ENCODE data around the gene CYB5RL. TPM values are rescaled to one million over a fixed set of nuclear protein-coding genes. Genes with fewer than 3 reads are reported as not detected.
A peak's percentile ranks its signal among the peaks of the same experiment; 100 is the strongest.
"Not testable (repeated sequence)": the region's sequence is repeated elsewhere in the genome, so short reads cannot be mapped to it uniquely, and the experiment has no call there.

Gene CYB5RL
- total RNA-seq, 3 donors from 2014 or later (not counting 1 experiment from before 2014, with no cell fraction given), result 5.6 to 6.7 (median 6.2) TPM

DNA sequence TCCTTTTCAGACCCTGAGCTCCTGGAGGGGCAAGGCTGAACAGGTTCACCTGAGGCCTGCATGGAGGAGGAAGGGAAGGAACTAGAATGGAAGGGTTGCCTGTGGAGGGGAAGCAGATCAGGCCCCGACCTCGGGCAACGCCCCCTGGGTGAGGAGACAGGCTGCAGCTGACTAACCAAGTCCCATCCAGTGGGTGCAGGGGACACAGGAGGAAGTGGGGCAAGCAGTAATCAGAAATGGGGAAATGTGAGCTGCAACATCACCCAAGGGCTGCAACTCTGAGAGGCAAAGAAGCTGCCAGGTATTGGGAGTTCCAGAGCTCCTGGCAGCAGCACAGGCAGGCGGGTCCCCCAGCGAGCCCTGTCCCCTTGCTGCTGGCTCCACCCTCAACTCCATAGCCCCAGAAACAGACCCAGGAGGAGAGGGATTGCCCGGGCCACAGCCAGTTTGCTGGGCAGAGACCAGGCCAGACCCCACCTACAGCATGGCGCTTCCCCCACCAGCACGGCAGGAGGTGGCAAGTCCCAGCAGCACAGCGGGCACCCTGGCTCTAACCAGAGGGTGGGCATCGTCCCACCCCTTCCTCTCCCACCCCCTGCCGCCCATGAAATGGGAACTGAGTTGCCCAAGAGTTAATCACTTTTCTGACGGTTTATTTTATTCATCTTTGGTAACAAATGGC lies 38.7 kb upstream of the CYB5RL start:
- H3K4me3 Mint-ChIP-seq, result no peak overlapping the region
- ATAC-seq (peak in 1 of 3 donors; percentile 38), DNase-seq (no peak)
- peaks cover 14% of the 10 kb centered on the region for H3K36me3 Mint-ChIP-seq
- H3K4me1 ChIP-seq (ENCODE audit: control insufficient read depth, insufficient read depth, low read length), result no peaks in the 10 kb centered on the region
- H3K27ac Mint-ChIP-seq, result no peak overlapping the region
- H3K36me3 ChIP-seq (ENCODE audit: control insufficient read depth, insufficient read depth, low read length), result peaks cover 53% of the 10 kb centered on the region
- WGBS (ENCODE audit: insufficient coverage), result 77% methylated on average over 12 of the region's 12 CpGs
- H3K27ac ChIP-seq (ENCODE audit: low read length), result no peak overlapping the region
- no peaks in the 10 kb centered on the region for H3K27me3 Mint-ChIP-seq (ENCODE audit: low read depth in 2 of 2)
- H3K4me3 ChIP-seq (ENCODE audit: low read length), result no peak overlapping the region
- TF ChIP-seq, protein P1, sequence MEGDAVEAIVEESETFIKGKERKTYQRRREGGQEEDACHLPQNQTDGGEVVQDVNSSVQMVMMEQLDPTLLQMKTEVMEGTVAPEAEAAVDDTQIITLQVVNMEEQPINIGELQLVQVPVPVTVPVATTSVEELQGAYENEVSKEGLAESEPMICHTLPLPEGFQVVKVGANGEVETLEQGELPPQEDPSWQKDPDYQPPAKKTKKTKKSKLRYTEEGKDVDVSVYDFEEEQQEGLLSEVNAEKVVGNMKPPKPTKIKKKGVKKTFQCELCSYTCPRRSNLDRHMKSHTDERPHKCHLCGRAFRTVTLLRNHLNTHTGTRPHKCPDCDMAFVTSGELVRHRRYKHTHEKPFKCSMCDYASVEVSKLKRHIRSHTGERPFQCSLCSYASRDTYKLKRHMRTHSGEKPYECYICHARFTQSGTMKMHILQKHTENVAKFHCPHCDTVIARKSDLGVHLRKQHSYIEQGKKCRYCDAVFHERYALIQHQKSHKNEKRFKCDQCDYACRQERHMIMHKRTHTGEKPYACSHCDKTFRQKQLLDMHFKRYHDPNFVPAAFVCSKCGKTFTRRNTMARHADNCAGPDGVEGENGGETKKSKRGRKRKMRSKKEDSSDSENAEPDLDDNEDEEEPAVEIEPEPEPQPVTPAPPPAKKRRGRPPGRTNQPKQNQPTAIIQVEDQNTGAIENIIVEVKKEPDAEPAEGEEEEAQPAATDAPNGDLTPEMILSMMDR (IDR thresholded peaks at IDR 0.05), result no peak
- no peaks in the 10 kb centered on the region for H3K9me3 Mint-ChIP-seq
- peaks cover 4 to 6% of the 10 kb centered on the region in 2 donors for H3K4me1 Mint-ChIP-seq
- H3K9me3 ChIP-seq (ENCODE audit: control insufficient read depth, insufficient read depth, low read length), result no peaks in the 10 kb centered on the region
- no peaks in the 10 kb centered on the region for H3K27me3 ChIP-seq (ENCODE audit: control insufficient read depth, insufficient read depth, low read length)
- intact Hi-C loops (cut with micrococcal nuclease), result no loop called here

DNA sequence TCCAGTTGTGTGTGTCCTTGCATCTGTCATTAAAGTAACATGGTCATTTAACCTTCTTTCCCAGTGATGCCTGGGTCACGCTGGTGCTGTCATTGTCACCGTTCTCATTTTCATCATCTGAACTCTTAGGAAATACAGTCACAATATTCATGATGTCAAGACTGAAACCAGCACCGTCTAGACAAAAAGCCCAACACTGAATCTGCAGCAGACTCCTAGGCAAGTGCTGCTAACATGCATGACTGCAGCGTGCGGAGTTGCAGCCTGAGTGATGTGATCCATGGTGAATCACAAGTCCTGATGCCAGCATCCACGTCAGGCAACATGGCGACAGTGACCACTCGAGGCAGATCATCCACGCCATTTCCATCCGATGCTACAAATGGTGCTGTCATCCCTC lies 37.8 kb upstream of the CYB5RL start:
- H3K27ac Mint-ChIP-seq, result no peak overlapping the region

DNA sequence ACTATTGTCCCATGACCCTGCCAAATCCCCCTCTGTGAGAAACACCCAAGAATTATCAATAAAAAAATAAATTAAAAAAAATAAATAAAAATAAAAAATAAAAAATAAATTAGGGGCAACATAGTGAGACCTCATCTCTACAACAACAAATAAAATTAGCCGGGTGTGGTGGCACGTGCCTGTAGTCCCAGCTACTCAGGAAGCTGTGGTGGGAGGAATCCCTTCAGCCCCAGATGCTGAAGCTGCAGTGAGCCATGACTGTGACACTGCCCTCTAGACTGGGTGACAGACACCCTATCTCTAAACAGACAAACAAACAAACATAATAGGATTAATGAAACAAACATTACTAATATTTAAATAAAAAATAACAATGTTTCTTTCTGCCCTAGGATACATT lies 34.5 kb upstream of the CYB5RL start:
- Histone ChIP-seq H3K4me3 (ENCODE audit: low read length) (no peak overlapping the region), H3K27ac (ENCODE audit: low read length) (no peak overlapping the region), H3K27me3 (ENCODE audit: control insufficient read depth, insufficient read depth, low read length) (no peaks in the 10 kb centered on the region), H3K36me3 (ENCODE audit: control insufficient read depth, insufficient read depth, low read length) (peaks cover 29% of the 10 kb centered on the region), H3K9me3 (ENCODE audit: control insufficient read depth, insufficient read depth, low read length) (no peaks in the 10 kb centered on the region), H3K4me1 (ENCODE audit: control insufficient read depth, insufficient read depth, low read length) (peaks cover 9% of the 10 kb centered on the region)
- H3K4me1 Mint-ChIP-seq, result peaks cover 20 to 29% of the 10 kb centered on the region in 2 donors
- DNase-seq (no peak), ATAC-seq (no peak)
- no peaks in the 10 kb centered on the region for H3K9me3 Mint-ChIP-seq
- H3K27me3 Mint-ChIP-seq (ENCODE audit: low read depth in 2 of 2), result no peaks in the 10 kb centered on the region
- intact Hi-C loops (cut with micrococcal nuclease), result no loop called here
- no peak overlapping the region for H3K4me3 Mint-ChIP-seq
- no CpG with 5 or more reads among the region's 2 CpGs for WGBS (ENCODE audit: insufficient coverage)
- TF ChIP-seq, protein P1 (IDR thresholded peaks at IDR 0.05), result no peak
- H3K36me3 Mint-ChIP-seq, result peaks cover 14% of the 10 kb centered on the region
- H3K27ac Mint-ChIP-seq, result no peak overlapping the region

More for the DNA sequence above, 37.8 kb upstream of the CYB5RL start:
- H3K27me3 ChIP-seq (ENCODE audit: control insufficient read depth, insufficient read depth, low read length), result no peaks in the 10 kb centered on the region
- H3K27ac ChIP-seq (ENCODE audit: low read length), result no peak overlapping the region
- H3K4me1 ChIP-seq (ENCODE audit: control insufficient read depth, insufficient read depth, low read length), result no peaks in the 10 kb centered on the region
- no peak overlapping the region for H3K4me3 ChIP-seq (ENCODE audit: low read length)
- no peaks in the 10 kb centered on the region for H3K9me3 ChIP-seq (ENCODE audit: control insufficient read depth, insufficient read depth, low read length)
- Mint-ChIP-seq H3K4me3 (no peak overlapping the region), H3K27me3 (ENCODE audit: low read depth in 2 of 2) (no peaks in the 10 kb centered on the region), H3K9me3 (no peaks in the 10 kb centered on the region), H3K36me3 (peaks cover 14% of the 10 kb centered on the region), H3K4me1 (peaks cover 4 to 6% of the 10 kb centered on the region in 2 donors)
- no peak for ATAC-seq
- intact Hi-C loops (cut with micrococcal nuclease), result no loop called here
- TF ChIP-seq, protein P1 (IDR thresholded peaks at IDR 0.05), result no peak
- peaks cover 49% of the 10 kb centered on the region for H3K36me3 ChIP-seq (ENCODE audit: control insufficient read depth, insufficient read depth, low read length)
- WGBS (ENCODE audit: insufficient coverage), result 89% methylated on average over 10 of the region's 10 CpGs
- no peak for DNase-seq

GRCh38 chr1:54233196-54233595 lies 33.4 kb upstream of the CYB5RL start:
- intact Hi-C loops (cut with micrococcal nuclease); H3K4me3 Mint-ChIP-seq: not testable (repeated sequence)

More at GRCh38 chr1:54233196-54233595, 33.4 kb upstream of the CYB5RL start:
- Mint-ChIP-seq H3K36me3 (peaks cover 14% of the 10 kb centered on the region), H3K4me1 (peaks cover 24 to 33% of the 10 kb centered on the region in 2 donors)
- 100% methylated on average over 9 of the region's 33 CpGs for WGBS (ENCODE audit: insufficient coverage)
- H3K27ac ChIP-seq (ENCODE audit: low read length); H3K27ac Mint-ChIP-seq; H3K27me3 Mint-ChIP-seq (ENCODE audit: low read depth in 2 of 2); ATAC-seq; H3K4me3 ChIP-seq (ENCODE audit: low read length); DNase-seq; H3K9me3 Mint-ChIP-seq; H3K27me3 ChIP-seq (ENCODE audit: control insufficient read depth, insufficient read depth, low read length); H3K9me3 ChIP-seq (ENCODE audit: control insufficient read depth, insufficient read depth, low read length): not testable (repeated sequence)
- peaks cover 11% of the 10 kb centered on the region for H3K4me1 ChIP-seq (ENCODE audit: control insufficient read depth, insufficient read depth, low read length)
- H3K36me3 ChIP-seq (ENCODE audit: control insufficient read depth, insufficient read depth, low read length), result peaks cover 18% of the 10 kb centered on the region

All from natural killer cell (primary cell).